Sigmoid colon (tissue), 7 donors: Measurements from ENCODE around the gene OR7A5. TPM values are rescaled to one million over a fixed set of nuclear protein-coding genes. Genes with fewer than 3 reads are reported as not detected.
"Not testable (repeated sequence)": the region's sequence is repeated elsewhere in the genome, so short reads cannot be mapped to it uniquely, and the experiment has no call there.

Experiments used
- DNase-seq: peaks from one replicate; pipeline ENCODE4 v3.0.0-alpha.2; 2019
- H3K27ac ChIP-seq, 4 donors: fragments of 200-600 bp; sonication (generic); one replicate each; pipeline ENCODE4 v1.5.1; 2016 to 2019; ENCODE audit warnings: mild to moderate bottlenecking in 1 of 4
- H3K27me3 ChIP-seq, 3 donors: fragments of 200-600 bp; sonication (generic); one replicate each; pipeline ENCODE4 v1.5.1; 2019; ENCODE audit warnings: mild to moderate bottlenecking in 1 of 3
- H3K36me3 ChIP-seq, 4 donors: fragments of 200-600 bp; sonication (generic); one replicate each; pipeline ENCODE4 v1.5.1; 2016 to 2019
- H3K4me1 ChIP-seq, 4 donors: fragments of 200-600 bp; sonication (generic); one replicate each; pipeline ENCODE4 v1.5.1; 2017 to 2019
- H3K4me3 ChIP-seq, 4 donors: fragments of 200-600 bp; sonication (generic); one replicate each; pipeline ENCODE4 v1.5.1; 2017 to 2019; ENCODE audit warnings: mild to moderate bottlenecking in 2 of 4, moderate library complexity in 1 of 4
- H3K9me3 ChIP-seq, 4 donors: fragments of 200-600 bp in 3 of 4; sonication (generic) in 3 of 4; one replicate each; pipeline versions ENCODE4 v1.5.1 to v1.6.1; 2013 to 2019
- EP300 ChIP-seq, 4 donors: sonication (generic); formaldehyde crosslinking; IDR thresholded peaks; one replicate each; pipeline ENCODE4 v1.6.1; 2017; ENCODE audit warnings: antibody characterized with exemption in 4 of 4
- POLR2A ChIP-seq, 2 donors: fragments of 450-650 bp; IDR thresholded peaks; one replicate each; pipeline ENCODE4 v1.6.1; 2016; ENCODE audit warnings: antibody characterized with exemption in 2 of 2, mild to moderate bottlenecking in 2 of 2, moderate library complexity in 2 of 2
- POLR2AphosphoS5 ChIP-seq, 4 donors: sonication (generic); formaldehyde crosslinking; IDR thresholded peaks; one replicate each; pipeline ENCODE4 v1.6.1; 2017; ENCODE audit warnings: antibody characterized with exemption in 4 of 4
- WGBS, 2 donors: extraction: QIAGEN DNeasy Blood & Tissue Kit; methylation state at CpG; one replicate each; pipeline ENCODE4 v1.1.7; 2013; 5-methylcytosine and 5-hydroxymethylcytosine counted together
- intact Hi-C: fragments of 100-400 bp; cut with DNase I; formaldehyde crosslinking; loops from one replicate; pipeline ENCODE4 v1.15.1; 2023
- polyA plus RNA-seq, 3 donors: library from polyadenylated mRNA; stranded (reverse); fragments of 200-250 nt; gene quantifications; one replicate each; pipeline ENCODE4 v1.2.3, GENCODE V29; 2013
- small RNA-seq, 3 donors: library from RNA; depleted of rRNA; stranded (forward); fragments of <200 nt; gene quantifications; one replicate each; pipeline ENCODE3, GENCODE V24; 2016
- total RNA-seq, 4 donors: library from RNA; depleted of rRNA; stranded (reverse); fragments of >200 nt; gene quantifications; one replicate each; pipeline ENCODE4 v1.1.0, GENCODE V29; 2016
- TF ChIP-seq, protein P1 (sequence below), 4 experiments: fragments of 450-650 bp in 3 of 4; fragments of 200-600 bp in 1 of 4; IDR thresholded peaks; one replicate each; pipeline ENCODE4 v1.5.1; 2016 to 2019; ENCODE audit warnings: antibody characterized with exemption in 4 of 4, mild to moderate bottlenecking in 3 of 4, moderate library complexity in 2 of 4
- donor health status: healthy with polysubstance abuse.
- donor health status: Bipolar disorder and iron deficiency.
- donor health status: healthy.

OR7A5 gene
- total and polyA plus RNA-seq, 7 donors = not detected

GRCh38 chr19:14782626-14783409 lies 52.2 kb downstream of the OR7A5 start:
- Histone ChIP-seq H3K4me1 (no peaks in the 10 kb centered on the region), H3K27ac (no peak overlapping the region), H3K27me3 (peaks cover 4 to 24% (median 13%) of the 10 kb centered on the region in 3 donors), H3K9me3 (no peaks in the 10 kb centered on the region), H3K36me3 (no peaks in the 10 kb centered on the region), H3K4me3 (no peak overlapping the region)
- no peak for DNase-seq
- TF ChIP-seq, protein P1, sequence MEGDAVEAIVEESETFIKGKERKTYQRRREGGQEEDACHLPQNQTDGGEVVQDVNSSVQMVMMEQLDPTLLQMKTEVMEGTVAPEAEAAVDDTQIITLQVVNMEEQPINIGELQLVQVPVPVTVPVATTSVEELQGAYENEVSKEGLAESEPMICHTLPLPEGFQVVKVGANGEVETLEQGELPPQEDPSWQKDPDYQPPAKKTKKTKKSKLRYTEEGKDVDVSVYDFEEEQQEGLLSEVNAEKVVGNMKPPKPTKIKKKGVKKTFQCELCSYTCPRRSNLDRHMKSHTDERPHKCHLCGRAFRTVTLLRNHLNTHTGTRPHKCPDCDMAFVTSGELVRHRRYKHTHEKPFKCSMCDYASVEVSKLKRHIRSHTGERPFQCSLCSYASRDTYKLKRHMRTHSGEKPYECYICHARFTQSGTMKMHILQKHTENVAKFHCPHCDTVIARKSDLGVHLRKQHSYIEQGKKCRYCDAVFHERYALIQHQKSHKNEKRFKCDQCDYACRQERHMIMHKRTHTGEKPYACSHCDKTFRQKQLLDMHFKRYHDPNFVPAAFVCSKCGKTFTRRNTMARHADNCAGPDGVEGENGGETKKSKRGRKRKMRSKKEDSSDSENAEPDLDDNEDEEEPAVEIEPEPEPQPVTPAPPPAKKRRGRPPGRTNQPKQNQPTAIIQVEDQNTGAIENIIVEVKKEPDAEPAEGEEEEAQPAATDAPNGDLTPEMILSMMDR (IDR thresholded peaks at IDR 0.05) = no peak
- no peak for TF ChIP-seq POLR2AphosphoS5 (IDR thresholded peaks at IDR 0.05)
- TF ChIP-seq EP300 (IDR thresholded peaks at IDR 0.05) = no peak
- no peak for TF ChIP-seq POLR2A (IDR thresholded peaks at IDR 0.05)
- 88 to 89% methylated on average over 16 of the region's 16 CpGs for WGBS, 2 donors
- intact Hi-C loops = no loop called here

- H3K36me3 ChIP-seq, H3K4me1 ChIP-seq, H3K9me3 ChIP-seq, H3K27ac ChIP-seq, DNase-seq, H3K4me3 ChIP-seq, intact Hi-C loops: not testable (repeated sequence)
- H3K27me3 ChIP-seq = peaks cover 4 to 33% (median 19%) of the 10 kb centered on the region in 3 donors
- WGBS, 2 donors = 81 to 90% methylated on average over 17 of the region's 17 CpGs
These were observed 53.1 kb downstream of the OR7A5 start for GRCh38 chr19:14781713-14782536.

- intact Hi-C loops, H3K27ac ChIP-seq, DNase-seq, H3K4me3 ChIP-seq, H3K4me1 ChIP-seq, H3K36me3 ChIP-seq, H3K9me3 ChIP-seq: not testable (repeated sequence)
- 73 to 78% methylated on average over 14 of the region's 14 CpGs for WGBS, 2 donors
- peaks cover 5 to 32% (median 23%) of the 10 kb centered on the region in 3 donors for H3K27me3 ChIP-seq
These were observed 54.3 kb downstream of the OR7A5 start for GRCh38 chr19:14780622-14781225.

DNA sequence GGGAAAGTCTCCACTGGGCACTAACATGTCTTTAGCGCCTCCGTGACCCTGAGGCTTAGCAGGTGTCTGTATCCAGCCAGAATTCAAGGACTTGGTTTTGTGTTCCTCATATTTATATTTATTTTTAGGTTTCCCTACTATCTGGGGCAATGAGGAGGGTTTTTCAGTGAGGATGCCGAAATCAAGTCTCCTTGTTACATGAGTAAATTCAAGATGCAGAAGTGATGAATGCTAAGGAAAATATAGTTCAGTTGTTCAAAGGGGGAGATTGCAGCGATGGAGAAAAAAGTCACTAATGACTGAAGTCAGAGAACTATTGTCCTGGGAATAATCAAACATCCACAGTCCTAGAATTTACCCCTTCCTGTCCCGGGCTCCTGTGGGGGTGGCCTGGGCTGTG lies 55.8 kb downstream of the OR7A5 start:
- Histone ChIP-seq H3K36me3 (no peaks in the 10 kb centered on the region), H3K27me3 (peaks cover 5 to 39% (median 34%) of the 10 kb centered on the region in 3 donors), H3K4me1 (peaks cover 0 to 9% (median 0%) of the 10 kb centered on the region in 4 donors), H3K4me3 (no peak overlapping the region), H3K9me3 (no peaks in the 10 kb centered on the region), H3K27ac (no peak overlapping the region)
- no peak for DNase-seq
- TF ChIP-seq, protein P1 (IDR thresholded peaks at IDR 0.05) = no peak
- TF ChIP-seq POLR2AphosphoS5 (IDR thresholded peaks at IDR 0.05) = no peak
- no peak for TF ChIP-seq POLR2A (IDR thresholded peaks at IDR 0.05)
- no peak for TF ChIP-seq EP300 (IDR thresholded peaks at IDR 0.05)
- intact Hi-C loops = no loop called here
- WGBS, 2 donors = 53 to 64% methylated on average over 5 of the region's 5 CpGs

- H3K27me3 ChIP-seq = peaks cover 5 to 45% (median 34%) of the 10 kb centered on the region in 3 donors
- H3K27ac ChIP-seq, H3K36me3 ChIP-seq, intact Hi-C loops, H3K4me3 ChIP-seq, H3K4me1 ChIP-seq, H3K9me3 ChIP-seq, DNase-seq: not testable (repeated sequence)
- 55 to 72% methylated on average over 12 of the region's 12 CpGs for WGBS, 2 donors
These were observed 56.7 kb downstream of the OR7A5 start, which contains the start of gene ADGRE2 for GRCh38 chr19:14778110-14778845. ADGRE2 (minus strand) TSS chr19:14778560; CDS start chr19:14776756, 1,804 bp downstream.

DNA sequence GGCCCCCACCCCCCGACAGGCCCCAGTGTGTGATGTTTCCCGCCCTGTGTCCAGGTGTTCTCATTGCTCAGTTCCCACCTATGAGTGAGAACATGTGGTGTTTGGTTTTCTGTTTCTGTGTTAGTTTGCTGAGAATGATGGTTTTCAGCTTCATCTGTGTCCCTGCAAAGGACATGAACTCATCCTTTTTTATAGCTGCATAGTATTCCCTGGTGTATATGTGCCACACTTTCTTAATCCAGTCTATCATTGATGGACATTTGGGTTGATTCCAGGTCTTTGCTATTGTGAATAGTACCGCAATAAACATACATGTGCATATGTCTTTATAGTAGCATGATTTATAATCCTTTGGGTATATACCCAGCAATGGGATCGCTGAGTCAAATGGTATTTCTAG lies 57.3 kb downstream of the OR7A5 start:
- H3K36me3 ChIP-seq, H3K4me3 ChIP-seq, H3K27ac ChIP-seq, intact Hi-C loops, DNase-seq, H3K9me3 ChIP-seq, H3K4me1 ChIP-seq: not testable (repeated sequence)
- WGBS, 2 donors = 93 to 95% methylated on average over 4 of the region's 4 CpGs
- H3K27me3 ChIP-seq = peaks cover 5 to 46% (median 34%) of the 10 kb centered on the region in 3 donors

Small RNA genes lying within 50 kb of the gene (small RNA-seq; reads per million reads assigned to genes)
- gene AC005255.1 = 0 reads per million in 3 donors

Other genes with a start within 250 kb of the OR7A5 start
- gene ADGRE3, start 160.3 kb downstream of the OR7A5 start, total RNA-seq = not detected
- gene ADGRE3, start 160.3 kb downstream of the OR7A5 start, polyA plus RNA-seq = under 1 TPM in 1 of 3 donors, not detected in 2; 0.04 TPM
- gene ZNF333, start 145.1 kb downstream of the OR7A5 start, total RNA-seq = 10 to 100 TPM; 27.2 to 55.4 (median 46.1) TPM
- 1 to 10 TPM; 1.8 to 8.6 (median 3.6) TPM for gene ZNF333, start 145.1 kb downstream of the OR7A5 start, polyA plus RNA-seq
- gene ADGRE2, start 56.6 kb downstream of the OR7A5 start, total RNA-seq = 1 to 10 TPM in 2 of 4 donors, under 1 TPM in 2; 0.49 to 2.0 (median 1.2) TPM
- 1 to 10 TPM; 1.8 to 3.6 (median 2.8) TPM for gene ADGRE2, start 56.6 kb downstream of the OR7A5 start, polyA plus RNA-seq
- gene OR7C1, start within 50 bp of the OR7A5 start, total RNA-seq = under 1 TPM in 2 of 4 donors, not detected in 2; under 0.01 TPM
- gene OR7C1, start within 50 bp of the OR7A5 start, polyA plus RNA-seq = under 1 TPM in 1 of 3 donors, not detected in 2; under 0.01 TPM
- gene OR7A10, start 13.7 kb upstream of the OR7A5 start, total RNA-seq = not detected
- not detected for gene OR7A10, start 13.7 kb upstream of the OR7A5 start, polyA plus RNA-seq
- gene OR7A17, start 50.9 kb upstream of the OR7A5 start, total RNA-seq = not detected
- not detected for gene OR7A17, start 50.9 kb upstream of the OR7A5 start, polyA plus RNA-seq
- not detected for gene OR7C2, start 106.3 kb upstream of the OR7A5 start, total RNA-seq
- not detected for gene OR7C2, start 106.3 kb upstream of the OR7A5 start, polyA plus RNA-seq
- gene SLC1A6, start 144.7 kb upstream of the OR7A5 start, total RNA-seq = not detected
- under 1 TPM in 1 of 3 donors, not detected in 2; 0.06 TPM for gene SLC1A6, start 144.7 kb upstream of the OR7A5 start, polyA plus RNA-seq
- gene CASP14, start 214.3 kb upstream of the OR7A5 start, total RNA-seq = not detected
- gene CASP14, start 214.3 kb upstream of the OR7A5 start, polyA plus RNA-seq = not detected
- not detected for gene OR1I1, start 247.0 kb upstream of the OR7A5 start, total RNA-seq
- gene OR1I1, start 247.0 kb upstream of the OR7A5 start, polyA plus RNA-seq = not detected